Tibial nerve (tissue), 4 donors: ENCODE measurements around the gene NEO1.

Source experiments
- CTCF ChIP-seq, 5 experiments: fragments of 200-600 bp in 3 of 5; fragments of 450-650 bp in 2 of 5; sonication (generic) in 3 of 5; IDR thresholded peaks; one replicate each; pipeline ENCODE4 v1.5.1; 2016 to 2019; ENCODE audit warnings: antibody characterized with exemption in 5 of 5, mild to moderate bottlenecking in 3 of 5, moderate library complexity in 2 of 5
- EP300 ChIP-seq, 2 donors: sonication (generic); formaldehyde crosslinking; IDR thresholded peaks; one replicate each; pipeline ENCODE4 v1.6.1; 2017; ENCODE audit warnings: antibody characterized with exemption in 2 of 2, mild to moderate bottlenecking in 1 of 2
- POLR2A ChIP-seq, 2 donors: fragments of 450-650 bp; IDR thresholded peaks; one replicate each; pipeline ENCODE4 v1.6.1; 2017; ENCODE audit warnings: antibody characterized with exemption in 2 of 2, mild to moderate bottlenecking in 2 of 2, moderate library complexity in 2 of 2

GRCh38 chr15:73295630-73296286 lies 243.5 kb downstream of the NEO1 start:
- TF ChIP-seq CTCF (IDR thresholded peaks at IDR 0.05): no peak
- no peak for TF ChIP-seq EP300 (IDR thresholded peaks at IDR 0.05)
- TF ChIP-seq POLR2A (IDR thresholded peaks at IDR 0.05): no peak
